ENCODE data around the gene LTA4H.

LTA4H gene

DNA sequence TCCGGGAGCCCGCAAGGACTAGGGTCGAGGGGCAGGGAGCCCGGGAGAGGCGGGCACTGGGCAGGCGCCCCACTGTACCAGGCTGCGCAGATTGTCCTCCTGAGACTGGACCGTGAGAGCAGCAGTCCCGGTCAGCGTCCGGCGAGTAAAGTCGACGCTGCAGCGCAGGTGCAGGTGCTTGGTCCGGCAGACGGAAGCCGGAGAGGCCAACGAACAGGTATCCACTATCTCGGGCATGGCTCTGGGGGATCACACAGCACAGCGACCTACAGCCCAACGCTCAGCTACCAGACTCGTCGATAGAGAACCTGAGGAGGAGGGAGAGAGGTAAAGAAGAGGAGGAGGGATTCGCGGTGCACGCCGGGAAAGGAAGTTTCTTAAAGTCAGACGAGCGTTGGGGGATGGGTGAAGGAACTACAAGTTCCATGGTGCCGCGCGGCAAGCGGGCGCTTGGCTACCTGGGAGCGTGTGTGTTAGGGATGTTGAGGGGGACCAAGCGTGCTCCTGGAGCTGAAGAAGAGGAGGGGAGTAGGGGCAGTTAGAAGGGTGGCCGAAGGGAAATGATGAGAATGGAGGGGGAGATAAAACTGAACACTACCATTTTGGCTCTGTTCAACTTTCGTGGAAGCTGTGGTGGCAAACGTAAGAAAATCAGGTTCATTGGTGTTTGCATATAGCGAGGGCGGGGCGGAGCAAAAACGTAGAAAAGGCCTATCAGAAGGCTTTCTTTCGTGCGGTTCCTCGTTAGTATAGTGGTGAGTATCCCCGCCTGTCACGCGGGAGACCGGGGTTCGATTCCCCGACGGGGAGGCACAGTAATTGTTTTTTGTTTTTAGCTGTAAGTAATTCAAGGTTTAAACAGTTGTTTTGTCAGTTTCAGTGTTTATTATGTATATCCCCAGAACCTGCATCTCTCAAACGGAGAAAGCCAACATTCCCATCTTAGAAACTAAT, at the start of gene LTA4H:
TSS of gene LTA4H (minus strand) at position 305 of the 954 bp plus-strand sequence. CDS start at position 237, 68 bp downstream.
- H3K9ac ChIP-seq (ENCODE audit: low read length), result peak within 1 kb of the TSS; percentile 70
- peak within 1 kb of the TSS; percentile 86 for H3K27ac ChIP-seq (ENCODE audit: low read depth, low read length)
- peaks cover 7% of the 10 kb centered on the region for H3K4me1 ChIP-seq (ENCODE audit: control insufficient read depth, insufficient read depth, low read length)

DNA sequence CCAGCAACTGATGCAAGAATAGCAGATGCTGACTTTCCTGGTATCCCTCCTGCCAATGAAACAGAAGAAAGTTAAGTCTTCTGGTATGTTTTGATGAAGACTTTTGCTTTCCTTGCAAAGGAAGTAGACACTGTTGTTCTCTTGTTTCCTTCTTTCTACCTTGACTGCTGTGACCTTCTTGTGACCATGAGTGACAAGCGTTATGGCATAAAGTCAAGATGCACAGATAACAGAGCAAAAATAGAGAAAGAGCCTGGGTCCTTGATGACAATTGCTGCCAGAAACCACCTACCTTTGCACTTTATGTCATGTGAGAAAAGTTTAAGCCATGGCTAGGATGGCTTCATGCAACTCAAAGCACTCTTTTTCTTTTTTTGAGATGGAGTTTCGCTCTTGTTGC, 49.2 kb upstream of the LTA4H start:
- H3K27me3 ChIP-seq (ENCODE audit: control insufficient read depth, insufficient read depth, low read length), result no peaks in the 10 kb centered on the region
- H3K4me1 ChIP-seq (ENCODE audit: control insufficient read depth, insufficient read depth, low read length), result no peaks in the 10 kb centered on the region
- H3K27ac ChIP-seq (ENCODE audit: low read depth, low read length), result no peak overlapping the region
- H3K36me3 ChIP-seq (ENCODE audit: control insufficient read depth, insufficient read depth, low read length), result no peaks in the 10 kb centered on the region
- no peak overlapping the region for H3K9ac ChIP-seq (ENCODE audit: low read length)
- no peak overlapping the region for H3K4me3 ChIP-seq (ENCODE audit: low read length)

More for the DNA sequence above, at the start of gene LTA4H:
- Histone ChIP-seq H3K27me3 (ENCODE audit: control insufficient read depth, insufficient read depth, low read length) (no peaks in the 10 kb centered on the region), H3K36me3 (ENCODE audit: control insufficient read depth, insufficient read depth, low read length) (no peaks in the 10 kb centered on the region), H3K4me3 (ENCODE audit: low read length) (peak within 1 kb of the TSS; percentile 85)

DNA sequence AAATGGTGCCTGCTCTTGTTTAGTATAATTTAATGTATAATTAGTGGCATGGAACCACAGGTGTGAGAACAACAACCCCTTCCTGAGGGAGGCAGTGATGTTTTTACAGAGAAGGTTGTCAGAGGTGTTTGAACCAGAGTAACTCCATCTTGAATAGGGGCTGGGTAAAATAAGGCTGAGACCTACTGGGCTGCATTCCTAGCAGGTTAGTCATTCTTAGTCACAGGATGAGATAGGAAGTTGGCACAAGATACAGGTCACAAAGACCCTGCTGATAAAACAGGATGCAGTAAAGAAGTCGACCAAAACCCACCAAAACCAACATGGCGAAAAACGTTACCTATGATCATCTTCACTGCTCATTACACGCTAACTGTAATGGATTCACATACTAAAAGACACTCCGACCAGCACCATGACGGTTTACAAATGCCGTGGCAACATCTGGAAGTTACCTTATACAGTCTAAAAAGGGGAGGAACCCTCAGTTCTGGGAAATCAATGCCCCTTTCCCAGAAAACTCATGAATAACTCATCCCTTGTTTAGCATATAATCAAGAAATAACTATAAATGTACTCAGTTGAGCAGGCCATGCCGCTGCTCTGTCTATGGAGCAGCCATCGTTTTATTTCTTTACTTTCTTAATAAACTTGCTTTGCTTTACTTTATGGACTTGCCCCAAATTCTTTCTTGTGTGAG, 47.8 kb upstream of the LTA4H start:
- no peaks in the 10 kb centered on the region for H3K27me3 ChIP-seq (ENCODE audit: control insufficient read depth, insufficient read depth, low read length)
- H3K4me1 ChIP-seq (ENCODE audit: control insufficient read depth, insufficient read depth, low read length), result no peaks in the 10 kb centered on the region
- no peaks in the 10 kb centered on the region for H3K36me3 ChIP-seq (ENCODE audit: control insufficient read depth, insufficient read depth, low read length)
- no peak overlapping the region for H3K27ac ChIP-seq (ENCODE audit: low read depth, low read length)
- no peak overlapping the region for H3K9ac ChIP-seq (ENCODE audit: low read length)
- no peak overlapping the region for H3K4me3 ChIP-seq (ENCODE audit: low read length)

DNA sequence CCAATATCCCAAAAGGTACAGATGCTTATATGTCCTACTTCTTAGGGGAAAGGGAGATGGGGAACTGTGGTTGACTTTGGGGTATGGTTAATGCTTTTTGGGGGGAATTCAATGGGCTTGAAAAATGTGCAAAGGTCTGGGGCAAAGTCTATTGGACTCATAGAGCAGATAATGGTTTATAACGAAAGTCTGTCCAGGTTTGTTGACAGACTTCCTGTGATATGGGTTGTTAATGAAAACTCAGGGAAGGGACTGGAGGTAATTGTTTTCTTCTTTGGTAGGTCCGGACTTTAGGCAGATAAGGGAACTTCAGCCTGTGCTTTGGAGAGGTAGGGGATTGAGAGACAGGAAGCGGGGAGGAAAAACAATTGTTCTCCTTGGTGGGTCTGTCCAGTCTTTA, 46.2 kb upstream of the LTA4H start:
- no peak overlapping the region for H3K4me3 ChIP-seq (ENCODE audit: low read length)
- H3K27ac ChIP-seq (ENCODE audit: low read depth, low read length), result no peak overlapping the region
- no peaks in the 10 kb centered on the region for H3K36me3 ChIP-seq (ENCODE audit: control insufficient read depth, insufficient read depth, low read length)
- no peaks in the 10 kb centered on the region for H3K4me1 ChIP-seq (ENCODE audit: control insufficient read depth, insufficient read depth, low read length)
- H3K27me3 ChIP-seq (ENCODE audit: control insufficient read depth, insufficient read depth, low read length), result no peaks in the 10 kb centered on the region
- no peak overlapping the region for H3K9ac ChIP-seq (ENCODE audit: low read length)

DNA sequence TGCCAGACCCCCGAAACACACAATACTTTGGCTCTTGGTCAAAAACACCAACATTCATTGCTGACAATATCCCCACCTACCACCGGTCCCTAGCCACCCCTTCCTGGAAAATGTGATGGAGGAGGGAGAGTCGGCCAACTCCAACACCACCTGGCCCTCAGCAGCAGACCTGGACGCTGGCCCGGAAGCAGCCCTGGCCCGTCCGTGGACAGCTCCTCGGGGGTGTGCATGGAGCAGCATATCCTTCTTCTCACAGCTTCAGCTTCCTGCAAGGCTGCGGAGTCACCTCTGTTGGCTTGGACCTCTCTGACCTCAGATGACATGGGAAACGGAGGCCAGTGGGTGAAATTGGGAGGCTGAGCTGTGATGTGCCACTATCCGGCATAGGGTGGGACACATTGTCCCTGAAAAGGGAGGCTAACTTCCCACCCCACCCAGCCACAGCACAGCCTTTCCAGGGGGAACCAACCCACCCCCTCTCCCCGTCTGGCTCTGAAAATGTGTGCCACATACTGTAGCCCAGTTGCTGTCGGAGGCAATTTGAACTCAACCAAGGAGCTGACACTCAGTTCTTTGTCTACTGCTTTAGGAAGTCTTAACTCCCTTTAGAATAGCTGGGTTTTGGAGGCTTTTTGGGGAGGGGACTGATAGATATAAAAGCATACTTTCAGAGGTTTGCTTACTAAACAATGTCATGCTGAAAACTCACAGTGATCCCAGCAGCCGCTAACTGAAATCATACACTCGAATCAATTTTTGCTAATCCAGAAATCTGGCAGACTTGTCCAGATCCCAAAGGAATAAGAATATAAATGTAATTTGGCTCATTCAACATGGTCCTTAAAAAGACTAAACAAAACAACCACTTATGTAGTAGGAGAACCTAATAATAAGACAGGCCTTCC, 43.1 kb upstream of the LTA4H start:
- H3K9ac ChIP-seq (ENCODE audit: low read length), result no peak overlapping the region
- no peaks in the 10 kb centered on the region for H3K36me3 ChIP-seq (ENCODE audit: control insufficient read depth, insufficient read depth, low read length)
- H3K27me3 ChIP-seq (ENCODE audit: control insufficient read depth, insufficient read depth, low read length), result no peaks in the 10 kb centered on the region
- peak overlapping the region; percentile 3 for H3K27ac ChIP-seq (ENCODE audit: low read depth, low read length)
- no peak overlapping the region for H3K4me3 ChIP-seq (ENCODE audit: low read length)
- H3K4me1 ChIP-seq (ENCODE audit: control insufficient read depth, insufficient read depth, low read length), result no peaks in the 10 kb centered on the region

DNA sequence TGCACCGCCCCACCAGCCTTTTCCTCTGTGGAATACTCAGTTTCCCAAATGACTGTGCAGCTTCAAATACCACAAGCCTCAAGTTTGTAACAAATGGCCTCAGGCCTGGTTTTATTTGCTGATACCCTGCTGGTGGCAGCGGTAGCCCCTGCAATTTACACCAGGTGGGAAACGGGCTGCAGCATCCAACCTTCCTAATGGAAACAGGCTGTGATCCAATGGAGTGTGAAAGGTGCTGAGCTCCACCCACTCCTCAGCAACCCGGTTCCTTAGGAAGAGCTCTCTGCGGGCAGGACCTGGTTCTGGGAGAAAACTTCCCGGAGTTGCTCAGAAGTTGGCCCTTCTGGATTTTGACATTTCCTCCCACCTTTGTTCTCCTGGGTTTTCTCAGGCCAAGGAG, 41.7 kb upstream of the LTA4H start:
- Histone ChIP-seq H3K4me1 (ENCODE audit: control insufficient read depth, insufficient read depth, low read length) (no peaks in the 10 kb centered on the region), H3K4me3 (ENCODE audit: low read length) (no peak overlapping the region), H3K9ac (ENCODE audit: low read length) (no peak overlapping the region), H3K27me3 (ENCODE audit: control insufficient read depth, insufficient read depth, low read length) (no peaks in the 10 kb centered on the region), H3K27ac (ENCODE audit: low read depth, low read length) (no peak overlapping the region), H3K36me3 (ENCODE audit: control insufficient read depth, insufficient read depth, low read length) (no peaks in the 10 kb centered on the region)

DNA sequence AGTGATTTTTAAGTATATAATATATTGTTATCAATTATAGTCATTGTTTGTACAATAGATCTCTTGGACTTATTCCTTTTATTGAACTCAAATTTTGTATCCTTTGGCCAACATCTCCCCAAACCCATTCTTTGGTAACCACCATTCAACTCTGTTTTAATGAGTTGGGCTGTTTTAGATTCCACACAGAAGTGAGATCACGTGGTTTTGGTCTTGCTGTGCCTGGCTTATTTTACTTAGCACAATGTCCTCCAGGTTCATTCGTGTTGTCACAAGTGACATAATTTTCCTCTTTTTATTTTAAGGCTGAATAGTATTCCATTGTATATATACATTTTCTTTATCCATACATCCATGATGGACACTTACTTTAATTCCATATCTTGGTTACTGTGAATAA, 40.2 kb upstream of the LTA4H start:
- Histone ChIP-seq H3K27ac (ENCODE audit: low read depth, low read length) (no peak overlapping the region), H3K4me3 (ENCODE audit: low read length) (no peak overlapping the region), H3K9ac (ENCODE audit: low read length) (no peak overlapping the region), H3K27me3 (ENCODE audit: control insufficient read depth, insufficient read depth, low read length) (no peaks in the 10 kb centered on the region), H3K36me3 (ENCODE audit: control insufficient read depth, insufficient read depth, low read length) (no peaks in the 10 kb centered on the region), H3K4me1 (ENCODE audit: control insufficient read depth, insufficient read depth, low read length) (no peaks in the 10 kb centered on the region)

DNA sequence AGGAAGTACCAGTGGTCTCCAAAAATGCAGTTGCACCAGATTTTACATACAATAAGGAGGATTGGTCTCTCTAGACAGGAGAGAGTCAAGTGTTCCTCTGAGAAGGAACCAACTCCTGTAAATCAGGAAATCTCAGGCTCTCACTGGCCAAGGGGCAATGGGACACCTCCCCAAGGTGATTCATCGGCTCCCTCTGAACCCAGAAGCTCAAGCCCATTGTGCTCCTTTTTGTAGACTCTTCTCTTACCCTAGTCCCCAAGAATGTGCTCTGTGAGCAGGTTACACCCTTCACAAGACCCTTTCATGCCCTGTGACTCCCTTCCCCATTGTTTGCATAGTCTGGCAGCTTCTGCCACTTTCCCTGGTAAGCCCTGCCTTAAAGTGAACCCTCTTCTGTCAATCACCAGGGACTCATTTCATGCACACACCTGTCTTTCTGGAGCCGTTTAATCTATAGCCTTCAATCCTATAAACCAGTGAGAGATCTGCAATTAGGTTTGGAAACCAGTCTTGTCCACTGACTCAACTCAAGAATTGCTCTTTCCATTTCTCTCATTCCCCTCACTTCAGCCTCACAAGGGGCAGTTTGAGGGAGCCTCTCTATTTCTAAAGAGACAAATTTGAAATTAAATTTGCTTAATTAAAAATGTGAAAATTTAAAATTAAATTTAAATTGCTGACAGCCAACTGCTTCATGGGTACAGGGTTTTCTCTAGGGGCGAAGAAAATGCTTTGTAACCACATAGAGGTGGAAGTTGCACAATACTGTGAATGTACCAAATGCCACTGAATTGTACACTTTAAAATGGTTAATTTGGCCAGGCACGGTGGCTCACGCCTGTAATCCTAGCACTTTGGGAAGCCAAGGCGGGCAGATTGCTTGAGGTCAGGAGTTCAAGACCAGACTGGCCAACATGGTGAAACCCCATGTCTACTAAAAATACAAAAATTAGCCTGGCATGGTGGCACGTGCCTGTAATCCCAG, 38.3 kb upstream of the LTA4H start:
- Histone ChIP-seq H3K27me3 (ENCODE audit: control insufficient read depth, insufficient read depth, low read length) (no peaks in the 10 kb centered on the region), H3K36me3 (ENCODE audit: control insufficient read depth, insufficient read depth, low read length) (no peaks in the 10 kb centered on the region), H3K4me3 (ENCODE audit: low read length) (no peak overlapping the region), H3K9ac (ENCODE audit: low read length) (no peak overlapping the region), H3K27ac (ENCODE audit: low read depth, low read length) (no peak overlapping the region), H3K4me1 (ENCODE audit: control insufficient read depth, insufficient read depth, low read length) (no peaks in the 10 kb centered on the region)

DNA sequence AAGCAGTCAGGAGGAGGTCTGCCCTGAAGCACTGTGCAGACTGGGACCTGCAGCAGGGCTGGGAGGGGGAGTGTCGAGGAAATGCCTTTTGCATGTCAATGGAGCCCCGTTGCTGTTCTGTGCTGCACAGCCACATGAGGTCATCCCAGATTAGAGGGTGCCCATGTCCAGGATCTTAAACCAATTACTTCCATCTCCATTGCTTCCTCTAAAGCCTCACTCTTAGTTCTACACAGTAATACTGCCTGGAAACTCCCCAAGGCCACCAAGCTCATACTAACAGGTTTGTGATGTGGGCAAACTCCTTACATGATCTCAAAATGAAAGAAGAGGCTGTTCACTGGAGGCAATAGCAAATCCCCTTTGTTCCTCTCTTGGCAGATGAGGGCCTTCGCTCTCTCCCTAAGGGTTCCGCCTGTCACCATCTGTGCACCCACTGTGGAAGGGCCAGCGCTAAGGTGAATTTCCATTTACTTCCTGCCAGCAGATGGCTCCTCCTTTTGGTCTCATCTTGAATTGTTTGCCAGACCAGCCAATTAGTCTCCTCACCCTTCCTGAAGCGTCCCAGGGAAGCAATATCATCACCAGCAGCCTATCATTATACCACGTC, 35.4 kb upstream of the LTA4H start:
- H3K27me3 ChIP-seq (ENCODE audit: control insufficient read depth, insufficient read depth, low read length), result no peaks in the 10 kb centered on the region
- no peaks in the 10 kb centered on the region for H3K4me1 ChIP-seq (ENCODE audit: control insufficient read depth, insufficient read depth, low read length)
- H3K9ac ChIP-seq (ENCODE audit: low read length), result no peak overlapping the region
- H3K27ac ChIP-seq (ENCODE audit: low read depth, low read length), result no peak overlapping the region
- no peaks in the 10 kb centered on the region for H3K36me3 ChIP-seq (ENCODE audit: control insufficient read depth, insufficient read depth, low read length)
- no peak overlapping the region for H3K4me3 ChIP-seq (ENCODE audit: low read length)

DNA sequence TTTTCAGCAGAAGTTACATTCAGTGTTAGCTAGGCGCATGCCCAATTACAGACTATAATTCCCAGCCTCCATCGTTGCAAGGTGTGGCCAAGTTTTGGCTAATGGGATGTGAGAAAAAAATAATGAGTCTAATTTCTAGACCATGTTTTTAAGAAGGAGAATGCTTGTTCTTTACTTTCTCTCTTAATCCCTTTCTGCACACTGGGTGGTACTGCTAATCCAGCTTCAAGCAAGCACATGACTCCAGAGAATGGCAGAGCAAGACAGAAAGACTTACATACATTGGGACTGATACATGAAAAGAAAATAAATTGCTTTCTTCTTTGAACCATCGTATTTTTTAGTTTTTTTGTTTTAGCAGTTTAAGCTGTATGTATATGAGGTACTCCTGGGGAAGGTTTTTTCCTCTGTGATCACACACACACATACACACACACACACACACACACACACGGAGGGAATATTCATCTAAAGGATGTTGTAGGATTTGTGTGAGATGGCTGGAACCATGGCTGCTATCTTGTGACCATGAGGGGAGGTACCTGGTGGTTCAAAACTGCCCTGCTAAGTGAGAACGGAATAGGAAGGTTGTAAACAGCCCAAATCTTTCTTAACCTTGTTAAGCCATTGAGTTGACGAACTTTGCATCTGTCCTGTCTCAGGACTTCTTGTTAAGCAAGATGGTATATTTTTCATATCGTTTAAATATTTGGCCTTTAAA, 34.3 kb upstream of the LTA4H start:
- no peak overlapping the region for H3K4me3 ChIP-seq (ENCODE audit: low read length)
- H3K27ac ChIP-seq (ENCODE audit: low read depth, low read length), result no peak overlapping the region
- no peaks in the 10 kb centered on the region for H3K27me3 ChIP-seq (ENCODE audit: control insufficient read depth, insufficient read depth, low read length)
- no peaks in the 10 kb centered on the region for H3K4me1 ChIP-seq (ENCODE audit: control insufficient read depth, insufficient read depth, low read length)
- no peaks in the 10 kb centered on the region for H3K36me3 ChIP-seq (ENCODE audit: control insufficient read depth, insufficient read depth, low read length)
- no peak overlapping the region for H3K9ac ChIP-seq (ENCODE audit: low read length)

Measured in rectal smooth muscle tissue (tissue), 1 donor.